ENCODE data around the gene SOS2. TPM values are rescaled to one million over a fixed set of nuclear protein-coding genes. Genes with fewer than 3 reads are reported as not detected.

Gene SOS2
- total and polyA plus RNA-seq, 2 of the 8 experiments (the other 6 are each of a cell fraction or from before 2014, with no cell fraction given) = 2.8 to 12.7 TPM

- no peak for TF ChIP-seq CHD7 (IDR thresholded peaks at IDR 0.05; ENCODE audit: insufficient replicate concordance, low read length)
- TF ChIP-seq CEBPB (IDR thresholded peaks at IDR 0.05; ENCODE audit: low read depth, low read length) = no peak
- no peak for TF ChIP-seq TAF1 (IDR thresholded peaks at IDR 0.05; ENCODE audit: low read depth, low read length)
- no peak for TF ChIP-seq BCL11A (IDR thresholded peaks at IDR 0.05; ENCODE audit: low read depth in 2 of 2, low read length in 2 of 2)
- TF ChIP-seq NRF1 (IDR thresholded peaks at IDR 0.05; ENCODE audit: low read depth, low read length) = no peak
- no peak for TF ChIP-seq CTCF (IDR thresholded peaks at IDR 0.05; ENCODE audit: control extremely low read depth in 1 of 3, insufficient read depth in 1 of 3, low read depth in 1 of 3, low read length in 3 of 3)
- no peak for TF ChIP-seq TCF12 (IDR thresholded peaks at IDR 0.05; ENCODE audit: low read depth, low read length)
Observed at GRCh38 chr14:50237427-50237826, 6.0 kb upstream of the SOS2 start (continued).

Data from H1 (cell line).